T-cell (primary cell): Measurements from ENCODE around the gene P2RY13. TPM values are rescaled to one million over a fixed set of nuclear protein-coding genes. Genes with fewer than 3 reads are reported as not detected.

Experiments used
- total RNA-seq, 35 experiments: library from RNA in 6 of 35; stranded (reverse) in 6 of 35; fragments of 120-200 nt in 1 of 35; gene quantifications; one replicate each; pipeline versions ENCODE4 v1.2.1 to v1.2.4 and lab custom pipeline; 2013 to 2026

P2RY13 gene
- total RNA-seq, 5 donors from 2014 or later (not counting 1 experiment from before 2014, with no cell fraction given): not detected

Other genes starting within 250 kb of the P2RY13 start
- gene MED12L, start 243.9 kb downstream of the P2RY13 start, total RNA-seq: 1 to 10 TPM in 2 of 5 donors, under 1 TPM in 3; 0.55 to 2.1 (median 0.66) TPM
- 10 to 100 TPM; 23.2 to 67.2 (median 51.9) TPM for gene GPR171, start 126.3 kb downstream of the P2RY13 start, total RNA-seq
- gene P2RY14, start 51.0 kb downstream of the P2RY13 start, total RNA-seq: under 1 TPM; 0.30 to 0.73 (median 0.58) TPM
- not detected for gene GPR87, start 12.7 kb downstream of the P2RY13 start, total RNA-seq
- under 1 TPM in 1 of 5 donors, not detected in 4; 0.51 TPM for gene P2RY12, start 55.2 kb upstream of the P2RY13 start, total RNA-seq
- gene IGSF10, start 131.5 kb upstream of the P2RY13 start, total RNA-seq: under 1 TPM in 3 of 5 donors, not detected in 2; 0.03 to 0.15 (median 0.09) TPM